ENCODE measurements around the gene CADM1.

DNA sequence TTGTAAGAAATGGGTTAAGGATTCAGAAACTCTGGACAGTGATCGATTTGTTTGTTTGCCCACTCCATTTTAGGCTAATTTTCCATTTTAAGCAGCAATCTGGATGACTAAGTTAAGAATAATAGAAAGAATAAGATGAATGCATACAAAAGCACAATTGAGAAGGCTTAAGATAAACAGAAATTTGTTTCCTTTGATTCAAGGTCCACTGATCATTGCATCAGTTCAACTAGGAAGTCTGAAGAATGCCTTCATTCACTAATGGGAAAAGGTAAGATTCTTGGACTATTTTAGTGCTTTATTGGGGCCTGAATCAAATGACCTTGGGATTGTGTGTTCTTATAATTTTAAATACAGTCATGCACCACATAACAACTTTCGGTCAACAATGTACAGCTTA, 140.8 kb downstream of the CADM1 start:
- TF ChIP-seq, protein P1, sequence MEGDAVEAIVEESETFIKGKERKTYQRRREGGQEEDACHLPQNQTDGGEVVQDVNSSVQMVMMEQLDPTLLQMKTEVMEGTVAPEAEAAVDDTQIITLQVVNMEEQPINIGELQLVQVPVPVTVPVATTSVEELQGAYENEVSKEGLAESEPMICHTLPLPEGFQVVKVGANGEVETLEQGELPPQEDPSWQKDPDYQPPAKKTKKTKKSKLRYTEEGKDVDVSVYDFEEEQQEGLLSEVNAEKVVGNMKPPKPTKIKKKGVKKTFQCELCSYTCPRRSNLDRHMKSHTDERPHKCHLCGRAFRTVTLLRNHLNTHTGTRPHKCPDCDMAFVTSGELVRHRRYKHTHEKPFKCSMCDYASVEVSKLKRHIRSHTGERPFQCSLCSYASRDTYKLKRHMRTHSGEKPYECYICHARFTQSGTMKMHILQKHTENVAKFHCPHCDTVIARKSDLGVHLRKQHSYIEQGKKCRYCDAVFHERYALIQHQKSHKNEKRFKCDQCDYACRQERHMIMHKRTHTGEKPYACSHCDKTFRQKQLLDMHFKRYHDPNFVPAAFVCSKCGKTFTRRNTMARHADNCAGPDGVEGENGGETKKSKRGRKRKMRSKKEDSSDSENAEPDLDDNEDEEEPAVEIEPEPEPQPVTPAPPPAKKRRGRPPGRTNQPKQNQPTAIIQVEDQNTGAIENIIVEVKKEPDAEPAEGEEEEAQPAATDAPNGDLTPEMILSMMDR (IDR thresholded peaks at IDR 0.05; ENCODE audit: low read depth, low read length, poor library complexity, severe bottlenecking), result no peak
- no peak for TF ChIP-seq EZH2phosphoT487 (IDR thresholded peaks at IDR 0.05; ENCODE audit: borderline replicate concordance, low read length)
